ENCODE data around the gene MYO1E.

MYO1E gene

GRCh38 chr15:59364248-59364647 lies 8.4 kb downstream of the MYO1E start:
- peaks cover 14% of the 10 kb centered on the region for H3K27me3 Mint-ChIP-seq (ENCODE audit: low read depth)
- H3K27ac Mint-ChIP-seq = no peak overlapping the region
- H3K36me3 Mint-ChIP-seq (ENCODE audit: low read depth) = peaks cover 4% of the 10 kb centered on the region
- H3K4me3 Mint-ChIP-seq = no peak overlapping the region
- H3K4me1 Mint-ChIP-seq = no peaks in the 10 kb centered on the region
- no peaks in the 10 kb centered on the region for H3K9me3 Mint-ChIP-seq
- TF ChIP-seq CTCF (IDR thresholded peaks at IDR 0.05; ENCODE audit: unreplicated experiment in 3 of 3) = no peak

GRCh38 chr15:59362331-59362730 lies 10.3 kb downstream of the MYO1E start:
- Mint-ChIP-seq H3K27ac (no peak overlapping the region), H3K27me3 (ENCODE audit: low read depth) (peaks cover 16% of the 10 kb centered on the region), H3K4me3 (no peak overlapping the region), H3K9me3 (no peaks in the 10 kb centered on the region), H3K4me1 (no peaks in the 10 kb centered on the region), H3K36me3 (ENCODE audit: low read depth) (peaks cover 4% of the 10 kb centered on the region)
- no peak for TF ChIP-seq CTCF (IDR thresholded peaks at IDR 0.05; ENCODE audit: unreplicated experiment in 3 of 3)

- H3K4me3 Mint-ChIP-seq = no peak overlapping the region
- peaks cover 4% of the 10 kb centered on the region for H3K36me3 Mint-ChIP-seq (ENCODE audit: low read depth)
- peaks cover 14% of the 10 kb centered on the region for H3K27me3 Mint-ChIP-seq (ENCODE audit: low read depth)
- no peaks in the 10 kb centered on the region for H3K4me1 Mint-ChIP-seq
- no peak for TF ChIP-seq CTCF (IDR thresholded peaks at IDR 0.05; ENCODE audit: unreplicated experiment in 3 of 3)
- H3K9me3 Mint-ChIP-seq = no peaks in the 10 kb centered on the region
- no peak overlapping the region for H3K27ac Mint-ChIP-seq
Measured at GRCh38 chr15:59360896-59361295, 11.8 kb downstream of the MYO1E start.

GRCh38 chr15:59360305-59360704 lies 12.4 kb downstream of the MYO1E start:
- Mint-ChIP-seq H3K27ac (no peak overlapping the region), H3K36me3 (ENCODE audit: low read depth) (peaks cover 4% of the 10 kb centered on the region), H3K4me3 (no peak overlapping the region), H3K9me3 (no peaks in the 10 kb centered on the region), H3K4me1 (no peaks in the 10 kb centered on the region), H3K27me3 (ENCODE audit: low read depth) (peaks cover 20% of the 10 kb centered on the region)
- peak in 2 of 3 experiments; percentile 16 for TF ChIP-seq CTCF (IDR thresholded peaks at IDR 0.05; ENCODE audit: unreplicated experiment in 3 of 3)

GRCh38 chr15:59355730-59356129 lies 16.9 kb downstream of the MYO1E start:
- no peak overlapping the region for H3K4me3 Mint-ChIP-seq
- H3K36me3 Mint-ChIP-seq (ENCODE audit: low read depth) = no peaks in the 10 kb centered on the region
- H3K9me3 Mint-ChIP-seq = no peaks in the 10 kb centered on the region
- H3K27me3 Mint-ChIP-seq (ENCODE audit: low read depth) = peaks cover 36% of the 10 kb centered on the region
- peaks cover 7% of the 10 kb centered on the region for H3K4me1 Mint-ChIP-seq
- H3K27ac Mint-ChIP-seq = no peak overlapping the region
- TF ChIP-seq CTCF (IDR thresholded peaks at IDR 0.05; ENCODE audit: unreplicated experiment in 3 of 3) = no peak

GRCh38 chr15:59354417-59355031 lies 18.1 kb downstream of the MYO1E start:
- no peak for TF ChIP-seq CTCF (IDR thresholded peaks at IDR 0.05; ENCODE audit: unreplicated experiment in 3 of 3)
- Mint-ChIP-seq H3K4me3 (no peak overlapping the region), H3K27me3 (ENCODE audit: low read depth) (peaks cover 36% of the 10 kb centered on the region), H3K9me3 (no peaks in the 10 kb centered on the region), H3K36me3 (ENCODE audit: low read depth) (no peaks in the 10 kb centered on the region), H3K4me1 (peaks cover 14% of the 10 kb centered on the region), H3K27ac (no peak overlapping the region)

Measured in nephron (organoid).